BLaER1 treated with 17β-estradiol and CSF1 and Interleukin-3, amounts not matched to agents 10 nM and 100 nM (cell line): ENCODE measurements around the gene DALRD3.

Experiments used
- H3K27ac ChIP-seq, 11 experiments: shearing (Covaris generic); formaldehyde crosslinking; 2 replicates each; pipeline ENCODE4 v1.8.1; 2022
- H3K27me3 ChIP-seq, 11 experiments: shearing (Covaris generic); formaldehyde crosslinking; 2 replicates each; pipeline ENCODE4 v1.8.1; 2022
- H3K36me3 ChIP-seq, 11 experiments: shearing (Covaris generic); formaldehyde crosslinking; 2 replicates each; pipeline ENCODE4 v1.8.1; 2022
- H3K4me1 ChIP-seq, 10 experiments: shearing (Covaris generic); formaldehyde crosslinking; 2 replicates each; pipeline ENCODE4 v1.8.1; 2022
- H3K4me2 ChIP-seq, 11 experiments: shearing (Covaris generic); formaldehyde crosslinking; 2 replicates each; pipeline ENCODE4 v1.8.1; 2022
- H3K4me3 ChIP-seq, 10 experiments: shearing (Covaris generic); formaldehyde crosslinking; 2 replicates each; pipeline ENCODE4 v1.8.1; 2022
- H3K9ac ChIP-seq, 11 experiments: shearing (Covaris generic); formaldehyde crosslinking; 2 replicates each; pipeline ENCODE4 v1.8.1; 2022
- H3K9me3 ChIP-seq, 11 experiments: shearing (Covaris generic); formaldehyde crosslinking; replicated peaks in 1 of 11; 2 replicates each; pipeline ENCODE4 v1.8.1; 2022
- H4K20me1 ChIP-seq, 11 experiments: shearing (Covaris generic); formaldehyde crosslinking; 2 replicates each; pipeline ENCODE4 v1.8.1; 2022
- Cebpa-rat ChIP-seq, 11 experiments: shearing (Covaris generic); IDR thresholded peaks; 2 replicates each; pipeline ENCODE4 v1.8.1; 2022

DALRD3 gene

DNA sequence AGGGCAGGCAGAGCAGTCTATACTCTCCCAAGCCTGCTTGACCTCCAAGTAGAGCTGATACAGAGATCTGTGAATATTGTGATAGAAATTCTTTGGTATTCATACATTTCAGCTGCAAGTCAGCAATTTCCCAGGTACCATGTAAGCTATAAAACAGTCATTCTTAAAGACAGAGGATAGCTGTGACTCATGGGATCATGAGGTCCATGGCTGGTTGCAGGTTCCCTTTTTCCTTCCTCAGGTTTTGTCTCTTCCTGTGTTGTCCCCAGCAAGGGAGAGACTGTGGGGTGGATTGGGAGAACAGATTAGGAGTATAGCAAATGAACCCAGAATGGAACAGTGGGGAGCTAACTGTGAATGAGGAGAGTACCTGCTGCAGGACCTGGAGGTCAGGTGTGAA lies 33.7 kb downstream of the DALRD3 start:
- Histone ChIP-seq H3K9ac (peak overlapping the region in 4 of 11 experiments; percentile 12 to 55 (median 38); a peak in 6 of 22 replicates), H3K27me3 (peaks cover 0 to 8% (median 0%) of the 10 kb centered on the region in 11 experiments; a peak in 3 of 22 replicates), H4K20me1 (peaks cover 0 to 53% (median 22%) of the 10 kb centered on the region in 11 experiments; a peak in 12 of 22 replicates), H3K9me3 (no peaks in the 10 kb centered on the region), H3K36me3 (peaks cover 48 to 76% (median 65%) of the 10 kb centered on the region in 11 experiments), H3K4me3 (no peak overlapping the region; a peak in 1 of 20 replicates), H3K27ac (peak overlapping the region in 3 of 11 experiments; percentile 46 to 54 (median 54); a peak in 6 of 22 replicates), H3K4me2 (peak overlapping the region in 5 of 11 experiments; percentile 2 to 95 (median 58); a peak in 8 of 22 replicates), H3K4me1 (peaks cover 11 to 42% (median 20%) of the 10 kb centered on the region in 10 experiments)
- TF ChIP-seq Cebpa-rat (IDR thresholded peaks at IDR 0.05): no peak

DNA sequence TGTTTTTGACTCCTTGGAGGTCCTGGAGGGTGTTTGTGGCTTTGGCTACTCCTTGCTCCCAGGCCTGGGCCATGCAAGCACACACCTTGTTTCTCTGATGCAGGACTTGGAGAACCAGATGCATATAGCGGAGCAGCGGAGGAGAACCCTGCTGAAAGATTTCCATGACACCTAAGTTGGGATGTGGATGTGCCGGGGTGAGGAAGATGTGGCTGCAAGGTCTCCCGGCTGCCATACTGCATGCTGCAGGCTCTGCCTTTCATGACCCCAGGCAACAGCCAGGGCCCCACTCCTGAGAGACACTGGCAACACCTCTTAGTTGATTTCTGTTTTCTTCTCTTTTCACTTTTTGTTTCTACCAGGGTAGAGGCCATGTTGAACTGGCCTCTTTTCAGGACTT lies 35.3 kb downstream of the DALRD3 start:
- H3K36me3 ChIP-seq: peaks cover 62 to 91% (median 81%) of the 10 kb centered on the region in 11 experiments
- H3K4me2 ChIP-seq: peak overlapping the region in 1 of 11 experiments; percentile 95; a peak in 2 of 22 replicates
- H3K4me1 ChIP-seq: peaks cover 0 to 28% (median 8%) of the 10 kb centered on the region in 10 experiments; a peak in 10 of 20 replicates
- no peaks in the 10 kb centered on the region for H3K27me3 ChIP-seq
- H3K27ac ChIP-seq: no peak overlapping the region
- no peak overlapping the region for H3K4me3 ChIP-seq
- H3K9ac ChIP-seq: 0 out of 22 replicates have a peak overlapping the region, but pooled peaks of 1 of the 11 experiments have one; percentile 55
- no peaks in the 10 kb centered on the region for H3K9me3 ChIP-seq
- peaks cover 0 to 56% (median 22%) of the 10 kb centered on the region in 11 experiments; a peak in 13 of 22 replicates for H4K20me1 ChIP-seq
- TF ChIP-seq Cebpa-rat (IDR thresholded peaks at IDR 0.05): no peak

DNA sequence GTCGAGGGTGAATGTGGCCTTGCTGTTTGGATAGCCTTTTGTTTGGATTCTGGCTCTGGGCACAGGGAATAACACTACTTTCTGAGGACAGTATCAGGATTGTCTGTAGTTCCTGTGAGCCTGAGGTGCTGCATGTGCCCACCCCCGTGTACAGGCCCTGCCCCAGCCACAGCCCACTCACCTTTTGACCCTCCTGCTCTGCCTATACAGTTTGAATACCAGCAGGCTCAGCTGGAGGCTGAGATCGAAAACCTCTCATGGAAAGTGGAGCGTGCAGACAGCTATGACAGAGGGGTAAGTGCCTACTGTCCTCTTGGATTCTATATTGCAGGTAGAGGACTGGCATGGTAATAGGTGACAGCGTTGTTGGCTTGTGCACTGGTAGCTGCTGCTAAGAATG lies 35.7 kb downstream of the DALRD3 start:
- TF ChIP-seq Cebpa-rat (IDR thresholded peaks at IDR 0.05): no peak
- Histone ChIP-seq H3K4me1 (peaks cover 0 to 28% (median 6%) of the 10 kb centered on the region in 10 experiments; a peak in 9 of 20 replicates), H3K9me3 (no peaks in the 10 kb centered on the region), H3K27ac (no peak overlapping the region), H3K36me3 (peaks cover 66 to 95% (median 85%) of the 10 kb centered on the region in 11 experiments), H4K20me1 (peaks cover 0 to 56% (median 22%) of the 10 kb centered on the region in 11 experiments; a peak in 13 of 22 replicates), H3K4me2 (peak overlapping the region in 1 of 11 experiments; percentile 95; a peak in 1 of 22 replicates), H3K27me3 (no peaks in the 10 kb centered on the region), H3K4me3 (no peak overlapping the region), H3K9ac (no peak overlapping the region)

DNA sequence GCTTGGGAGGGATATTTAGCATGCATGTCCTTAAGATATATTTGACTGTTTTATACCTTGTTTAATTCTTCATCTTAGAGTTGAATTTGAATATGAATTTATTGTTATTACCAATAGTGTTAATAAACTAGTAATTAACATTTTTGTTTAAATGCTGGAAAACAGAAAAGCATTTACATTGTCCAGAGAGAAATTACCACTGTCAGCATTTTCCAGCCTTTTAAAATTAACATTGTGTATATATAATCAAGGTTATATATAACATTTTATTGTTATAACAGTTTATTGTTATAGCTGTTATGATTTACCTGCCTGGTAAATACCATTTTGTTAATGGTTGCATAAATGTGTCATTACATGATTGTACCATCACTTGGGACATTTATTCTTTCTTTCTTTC lies 36.4 kb downstream of the DALRD3 start:
- no peak overlapping the region for H3K4me3 ChIP-seq

DNA sequence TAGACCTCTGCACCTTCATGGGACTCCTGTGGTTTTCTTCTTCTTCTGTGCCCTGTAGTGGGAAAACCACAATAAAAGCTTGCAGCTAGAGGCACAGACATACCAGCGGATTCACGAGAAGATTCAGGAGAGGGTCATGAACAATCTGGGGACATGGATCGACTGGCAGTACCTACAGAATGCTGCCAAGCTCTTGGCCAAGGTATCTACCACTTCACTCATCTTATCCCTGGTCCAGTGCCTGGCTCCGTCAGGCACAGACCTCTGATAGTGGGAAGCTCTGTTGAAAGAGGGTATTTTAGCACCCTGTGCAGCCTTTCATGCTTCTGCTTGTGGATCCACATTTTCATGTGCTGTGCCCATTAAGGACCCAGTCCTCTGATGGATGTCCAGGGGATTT lies 38.1 kb downstream of the DALRD3 start:
- Histone ChIP-seq H3K9me3 (no peaks in the 10 kb centered on the region), H3K4me3 (no peak overlapping the region), H3K27ac (no peak overlapping the region), H3K27me3 (no peaks in the 10 kb centered on the region), H3K36me3 (peaks cover 90 to 100% (median 99%) of the 10 kb centered on the region in 11 experiments), H3K9ac (no peak overlapping the region), H3K4me1 (peaks cover 0 to 28% (median 6%) of the 10 kb centered on the region in 10 experiments; a peak in 9 of 20 replicates), H3K4me2 (no peak overlapping the region), H4K20me1 (peaks cover 0 to 54% (median 14%) of the 10 kb centered on the region in 11 experiments; a peak in 14 of 22 replicates)
- TF ChIP-seq Cebpa-rat (IDR thresholded peaks at IDR 0.05): no peak

More for the DNA sequence above, 36.4 kb downstream of the DALRD3 start:
- no peak overlapping the region for H3K9ac ChIP-seq
- H4K20me1 ChIP-seq: peaks cover 0 to 55% (median 22%) of the 10 kb centered on the region in 11 experiments; a peak in 13 of 22 replicates
- no peak overlapping the region for H3K4me2 ChIP-seq
- no peak overlapping the region for H3K27ac ChIP-seq
- peaks cover 73 to 100% (median 91%) of the 10 kb centered on the region in 11 experiments for H3K36me3 ChIP-seq
- no peaks in the 10 kb centered on the region for H3K27me3 ChIP-seq
- H3K4me1 ChIP-seq: peaks cover 0 to 28% (median 6%) of the 10 kb centered on the region in 10 experiments; a peak in 9 of 20 replicates
- no peak for TF ChIP-seq Cebpa-rat (IDR thresholded peaks at IDR 0.05)
- H3K9me3 ChIP-seq: no peaks in the 10 kb centered on the region

DNA sequence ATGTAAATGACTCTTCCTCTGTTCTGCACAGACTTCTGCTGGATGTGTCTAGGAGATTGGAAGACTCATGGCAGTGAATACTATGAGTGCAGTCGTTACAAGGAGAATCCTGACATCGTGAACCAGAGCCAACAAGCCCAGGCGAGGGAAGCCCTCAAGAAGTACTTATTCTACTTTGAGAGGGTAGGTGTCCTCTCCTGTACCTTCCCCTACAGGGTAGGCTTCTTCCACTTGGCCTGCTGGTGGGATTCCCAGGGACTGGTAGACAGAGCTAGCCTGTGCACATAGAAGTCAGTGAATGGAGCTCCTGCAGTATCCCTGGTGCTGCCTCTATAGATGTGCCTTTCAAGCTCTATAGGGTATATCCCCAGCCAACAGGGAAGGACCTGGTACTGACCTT lies 38.9 kb downstream of the DALRD3 start:
- Histone ChIP-seq H3K9ac (no peak overlapping the region), H4K20me1 (peaks cover 0 to 46% (median 12%) of the 10 kb centered on the region in 11 experiments; a peak in 13 of 22 replicates), H3K4me1 (peaks cover 0 to 19% (median 3%) of the 10 kb centered on the region in 10 experiments; a peak in 9 of 20 replicates), H3K4me2 (no peak overlapping the region), H3K9me3 (no peaks in the 10 kb centered on the region), H3K27ac (no peak overlapping the region), H3K36me3 (peaks cover 97 to 100% (median 100%) of the 10 kb centered on the region in 11 experiments), H3K4me3 (no peak overlapping the region), H3K27me3 (no peaks in the 10 kb centered on the region)
- no peak for TF ChIP-seq Cebpa-rat (IDR thresholded peaks at IDR 0.05)

DNA sequence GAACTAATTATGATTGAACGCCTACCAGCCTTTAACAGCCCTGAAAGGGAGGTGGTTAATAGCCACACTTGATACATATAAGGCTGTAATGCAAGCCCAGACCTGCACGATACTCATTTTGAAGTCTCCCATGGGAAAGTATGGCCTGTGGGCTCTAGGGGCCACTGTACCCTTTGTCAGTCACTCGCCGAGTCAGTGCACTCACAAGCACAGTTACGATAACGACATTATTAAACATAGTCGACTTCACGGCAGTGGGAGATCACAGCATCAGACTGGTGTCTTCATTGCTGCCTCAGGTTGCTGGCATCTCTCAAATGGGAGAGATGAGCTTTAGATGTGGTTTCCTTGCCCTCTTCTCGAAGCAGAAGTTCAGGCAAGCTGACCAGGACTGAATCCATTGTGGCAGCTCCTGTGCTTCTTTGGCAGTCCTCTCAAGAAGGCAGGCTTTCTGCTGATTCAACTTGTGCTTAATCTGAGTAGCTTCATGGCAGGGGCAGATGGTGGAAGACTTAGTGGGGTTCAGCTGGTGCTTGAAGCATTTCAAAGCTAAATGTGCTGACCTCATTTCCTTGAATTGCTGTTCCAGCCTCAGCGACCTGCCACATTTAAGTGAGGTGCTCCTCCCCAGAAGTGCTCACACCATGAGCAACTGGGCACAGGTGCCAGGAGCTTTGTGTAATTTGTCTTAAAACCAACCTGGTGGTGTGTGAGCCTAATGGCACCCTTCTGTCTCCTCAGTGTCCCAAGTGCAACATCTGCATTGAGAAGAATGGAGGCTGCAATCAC lies 44.1 kb downstream of the DALRD3 start:
- no peak for TF ChIP-seq Cebpa-rat (IDR thresholded peaks at IDR 0.05)
- peaks cover 0 to 15% (median 0%) of the 10 kb centered on the region in 11 experiments; a peak in 5 of 22 replicates for H4K20me1 ChIP-seq
- H3K4me2 ChIP-seq: no peak overlapping the region
- no peak overlapping the region for H3K4me3 ChIP-seq
- H3K27me3 ChIP-seq: no peaks in the 10 kb centered on the region
- no peaks in the 10 kb centered on the region for H3K9me3 ChIP-seq
- peaks cover 99 to 100% (median 100%) of the 10 kb centered on the region in 11 experiments for H3K36me3 ChIP-seq
- no peaks in the 10 kb centered on the region for H3K4me1 ChIP-seq
- no peak overlapping the region for H3K9ac ChIP-seq
- H3K27ac ChIP-seq: no peak overlapping the region

DNA sequence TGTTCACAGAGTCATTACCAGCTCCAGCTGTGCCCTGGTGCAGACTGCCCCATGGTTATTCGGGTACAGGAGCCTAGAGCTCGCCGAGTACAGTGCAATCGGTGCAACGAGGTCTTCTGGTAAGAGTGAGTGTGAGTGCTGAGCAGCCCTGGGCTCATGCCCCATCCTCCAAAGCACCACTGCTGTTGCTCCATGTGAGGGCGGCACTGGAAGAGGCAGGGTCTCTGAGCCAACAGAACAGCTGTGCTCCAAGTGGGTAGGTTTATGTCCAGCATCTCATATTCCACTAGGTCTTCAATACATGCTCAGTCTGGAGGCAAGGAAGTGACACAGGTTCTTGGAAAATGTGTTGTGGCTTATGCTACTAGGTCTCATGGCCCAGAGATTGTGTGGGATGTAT lies 47.8 kb downstream of the DALRD3 start:
- Histone ChIP-seq H3K4me2 (no peak overlapping the region), H3K27me3 (no peaks in the 10 kb centered on the region), H3K4me3 (no peak overlapping the region), H3K27ac (no peak overlapping the region), H3K9me3 (no peaks in the 10 kb centered on the region), H3K9ac (no peak overlapping the region), H4K20me1 (peaks cover 0 to 22% (median 15%) of the 10 kb centered on the region in 11 experiments; a peak in 14 of 22 replicates), H3K4me1 (peaks cover 0 to 18% (median 14%) of the 10 kb centered on the region in 10 experiments; a peak in 9 of 20 replicates), H3K36me3 (peaks cover 99 to 100% (median 99%) of the 10 kb centered on the region in 11 experiments)
- TF ChIP-seq Cebpa-rat (IDR thresholded peaks at IDR 0.05): no peak
